HG03460 (cell line): ENCODE data around the gene CHCHD10.
A peak's percentile ranks its signal among the peaks of the same experiment; 100 is the strongest.

Source experiments
- ATAC-seq: cut with Tn5 transposase; IDR thresholded peaks from one replicate; pipeline ENCODE4 v1.9.1; 2021; ENCODE audit not compliant: unreplicated experiment

The CHCHD10 gene

DNA sequence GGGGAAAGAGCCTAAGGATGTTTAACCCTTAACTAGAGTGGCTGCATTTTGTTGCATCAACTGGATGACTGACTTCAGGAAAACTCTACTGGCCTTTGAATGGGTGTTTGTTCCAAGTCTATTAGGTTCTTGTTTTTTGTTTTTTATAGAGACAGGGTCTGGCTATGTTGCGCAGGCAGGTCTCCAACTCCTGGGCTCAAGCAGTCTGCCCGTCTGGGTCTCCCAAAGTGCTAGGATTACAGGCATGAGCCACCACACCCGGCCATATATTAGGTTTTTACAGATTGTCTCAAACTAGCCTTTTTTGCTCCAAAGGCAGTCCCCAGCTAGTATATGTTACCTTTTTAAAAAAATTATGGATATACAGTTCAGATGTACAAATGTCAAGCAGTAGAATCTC is 20.1 kb upstream of the CHCHD10 start:
- no peak for ATAC-seq

DNA sequence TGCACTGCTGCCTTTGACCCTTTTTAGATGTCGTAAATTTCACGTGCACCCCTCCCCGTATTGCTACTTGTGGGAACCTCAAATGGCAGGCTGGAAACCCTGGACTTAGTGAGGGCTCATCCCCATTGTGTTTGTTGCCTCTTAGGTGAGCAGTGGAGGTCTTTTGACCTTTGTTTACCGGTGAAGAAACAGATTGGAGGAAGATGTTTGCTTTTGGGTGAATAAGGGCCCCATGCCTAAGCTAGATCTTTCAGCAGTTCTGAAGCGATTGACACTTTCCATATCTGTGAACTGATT is 19.8 kb upstream of the CHCHD10 start:
- ATAC-seq = peak; percentile 22

DNA sequence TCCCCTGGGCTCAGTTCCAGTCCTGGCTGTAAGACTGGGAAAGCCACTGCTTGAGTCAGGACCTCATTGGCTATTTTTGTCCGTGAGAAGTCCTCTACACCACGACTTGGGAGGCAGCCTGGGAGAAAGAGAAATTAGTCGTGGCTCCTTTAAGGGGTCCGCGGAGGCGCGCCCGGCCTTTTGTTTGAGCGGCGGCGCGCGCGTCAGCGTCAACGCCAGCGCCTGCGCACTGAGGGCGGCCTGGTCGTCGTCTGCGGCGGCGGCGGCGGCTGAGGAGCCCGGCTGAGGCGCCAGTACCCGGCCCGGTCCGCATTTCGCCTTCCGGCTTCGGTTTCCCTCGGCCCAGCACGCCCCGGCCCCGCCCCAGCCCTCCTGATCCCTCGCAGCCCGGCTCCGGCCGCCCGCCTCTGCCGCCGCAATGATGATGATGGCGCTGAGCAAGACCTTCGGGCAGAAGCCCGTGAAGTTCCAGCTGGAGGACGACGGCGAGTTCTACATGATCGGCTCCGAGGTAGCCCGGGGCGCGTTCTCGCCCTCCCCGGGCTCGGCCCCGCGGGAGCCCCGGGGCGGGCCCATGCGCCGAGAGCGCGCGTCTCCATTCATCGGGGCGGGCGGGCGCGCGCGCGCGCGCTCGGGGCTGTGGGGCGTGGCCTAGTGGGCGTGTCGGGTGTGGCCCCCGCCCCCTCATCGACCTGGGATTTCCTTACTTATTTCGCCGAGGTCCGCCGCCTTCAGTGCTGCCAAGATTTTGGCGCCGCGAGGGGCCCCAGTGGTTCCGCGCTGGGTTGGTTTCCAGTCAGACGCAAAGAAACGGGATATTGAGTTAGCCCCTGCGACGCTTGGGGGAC is 19.2 kb upstream of the CHCHD10 start, which contains the start of gene SMARCB1:
TSS of gene SMARCB1 (plus strand) at position 215 of the 848 bp plus-strand sequence. CDS start at position 419, 204 bp downstream.
- peak; percentile 58 for ATAC-seq

DNA sequence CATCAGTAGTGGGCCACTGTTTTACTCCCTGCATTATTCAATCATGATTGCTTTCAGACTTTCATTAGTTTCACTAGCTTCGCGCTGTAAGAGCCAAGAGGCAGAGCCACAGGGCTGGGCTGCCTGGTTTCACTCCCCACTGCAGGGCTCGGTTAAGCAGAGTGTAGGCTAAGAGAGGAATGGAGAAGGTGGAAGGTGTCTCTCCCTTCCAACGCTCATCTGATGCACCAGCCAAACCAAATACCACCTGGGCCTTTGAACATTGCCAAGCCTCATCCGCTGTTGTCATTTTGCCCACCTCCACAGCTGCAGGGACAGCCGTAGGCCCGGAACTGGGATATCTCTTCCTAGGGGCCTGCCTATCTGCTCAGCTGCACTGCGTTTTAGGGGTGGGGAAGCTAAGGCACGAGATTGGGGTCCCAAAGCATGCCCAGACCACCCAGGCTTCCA is 18.5 kb upstream of the CHCHD10 start:
- no peak for ATAC-seq

DNA sequence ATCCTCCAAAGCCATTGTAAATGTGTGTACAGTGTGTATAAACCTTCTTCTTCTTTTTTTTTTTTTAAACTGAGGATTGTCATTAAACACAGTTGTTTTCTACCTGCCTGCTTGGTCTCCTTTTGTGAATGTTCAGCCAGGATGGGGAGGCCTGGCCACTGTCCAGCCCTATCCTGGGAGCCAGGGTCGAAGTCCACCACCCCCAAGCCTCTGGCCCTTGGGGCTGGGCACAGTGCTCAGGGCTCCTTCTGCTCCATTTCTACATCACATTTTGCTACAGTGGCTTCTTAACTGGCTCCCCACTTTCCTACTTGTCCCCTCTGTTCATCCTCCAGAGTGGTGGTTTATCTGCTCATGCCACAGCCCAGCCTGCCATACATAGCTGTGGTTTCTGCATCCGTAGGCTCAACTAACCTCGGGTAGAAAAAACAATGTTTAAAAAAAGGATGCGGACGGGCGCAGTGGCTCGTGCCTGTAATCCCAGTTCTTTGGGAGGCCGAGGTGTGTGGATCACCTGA is 16.5 kb upstream of the CHCHD10 start:
- ATAC-seq = no peak

DNA sequence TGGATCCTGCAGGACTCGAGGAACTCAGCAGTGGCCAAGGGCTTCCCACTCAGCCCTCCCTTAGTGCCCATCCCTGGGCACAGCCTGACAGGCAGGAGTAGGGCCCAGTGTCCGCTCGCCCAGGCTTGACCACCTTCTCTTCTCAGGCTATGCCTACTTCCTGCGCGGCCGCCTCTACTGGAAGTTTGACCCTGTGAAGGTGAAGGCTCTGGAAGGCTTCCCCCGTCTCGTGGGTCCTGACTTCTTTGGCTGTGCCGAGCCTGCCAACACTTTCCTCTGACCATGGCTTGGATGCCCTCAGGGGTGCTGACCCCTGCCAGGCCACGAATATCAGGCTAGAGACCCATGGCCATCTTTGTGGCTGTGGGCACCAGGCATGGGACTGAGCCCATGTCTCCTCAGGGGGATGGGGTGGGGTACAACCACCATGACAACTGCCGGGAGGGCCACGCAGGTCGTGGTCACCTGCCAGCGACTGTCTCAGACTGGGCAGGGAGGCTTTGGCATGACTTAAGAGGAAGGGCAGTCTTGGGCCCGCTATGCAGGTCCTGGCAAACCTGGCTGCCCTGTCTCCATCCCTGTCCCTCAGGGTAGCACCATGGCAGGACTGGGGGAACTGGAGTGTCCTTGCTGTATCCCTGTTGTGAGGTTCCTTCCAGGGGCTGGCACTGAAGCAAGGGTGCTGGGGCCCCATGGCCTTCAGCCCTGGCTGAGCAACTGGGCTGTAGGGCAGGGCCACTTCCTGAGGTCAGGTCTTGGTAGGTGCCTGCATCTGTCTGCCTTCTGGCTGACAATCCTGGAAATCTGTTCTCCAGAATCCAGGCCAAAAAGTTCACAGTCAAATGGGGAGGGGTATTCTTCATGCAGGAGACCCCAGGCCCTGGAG is 15.7 kb upstream of the CHCHD10 start:
- ATAC-seq = no peak

DNA sequence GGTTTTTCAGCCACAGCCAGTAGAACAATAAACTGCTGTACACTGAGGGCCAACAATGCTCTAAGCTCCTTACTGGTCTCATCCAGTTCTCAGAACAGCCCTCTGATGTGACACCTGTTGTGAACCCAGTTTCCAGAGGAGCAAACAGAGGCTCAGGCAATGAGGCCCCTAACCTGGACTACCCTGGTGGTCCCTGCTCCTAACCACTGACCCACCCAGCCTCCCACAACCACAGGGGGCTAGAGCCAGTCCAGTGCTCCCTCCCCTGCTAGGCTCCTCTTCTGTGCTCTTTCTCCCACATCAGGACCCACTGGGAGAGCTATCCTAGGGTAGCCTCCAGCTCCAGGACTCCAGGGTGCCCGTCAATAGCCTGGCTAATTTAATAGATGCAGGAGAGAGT is 14.9 kb upstream of the CHCHD10 start:
- no peak for ATAC-seq

DNA sequence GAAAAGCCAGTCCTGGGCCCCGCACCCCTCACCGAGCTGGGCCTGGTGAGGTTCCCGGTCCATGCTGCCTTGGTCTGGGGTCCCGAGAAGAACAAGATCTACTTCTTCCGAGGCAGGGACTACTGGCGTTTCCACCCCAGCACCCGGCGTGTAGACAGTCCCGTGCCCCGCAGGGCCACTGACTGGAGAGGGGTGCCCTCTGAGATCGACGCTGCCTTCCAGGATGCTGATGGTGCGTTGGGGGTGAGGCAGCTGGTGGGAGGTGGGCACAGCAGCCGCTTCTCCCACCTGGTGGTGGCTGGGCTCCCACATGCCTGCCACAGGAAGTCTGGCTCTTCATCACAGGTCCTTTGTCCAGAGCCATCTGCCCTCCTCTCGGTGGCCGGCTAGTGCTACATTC is 14.5 kb upstream of the CHCHD10 start:
- no peak for ATAC-seq

DNA sequence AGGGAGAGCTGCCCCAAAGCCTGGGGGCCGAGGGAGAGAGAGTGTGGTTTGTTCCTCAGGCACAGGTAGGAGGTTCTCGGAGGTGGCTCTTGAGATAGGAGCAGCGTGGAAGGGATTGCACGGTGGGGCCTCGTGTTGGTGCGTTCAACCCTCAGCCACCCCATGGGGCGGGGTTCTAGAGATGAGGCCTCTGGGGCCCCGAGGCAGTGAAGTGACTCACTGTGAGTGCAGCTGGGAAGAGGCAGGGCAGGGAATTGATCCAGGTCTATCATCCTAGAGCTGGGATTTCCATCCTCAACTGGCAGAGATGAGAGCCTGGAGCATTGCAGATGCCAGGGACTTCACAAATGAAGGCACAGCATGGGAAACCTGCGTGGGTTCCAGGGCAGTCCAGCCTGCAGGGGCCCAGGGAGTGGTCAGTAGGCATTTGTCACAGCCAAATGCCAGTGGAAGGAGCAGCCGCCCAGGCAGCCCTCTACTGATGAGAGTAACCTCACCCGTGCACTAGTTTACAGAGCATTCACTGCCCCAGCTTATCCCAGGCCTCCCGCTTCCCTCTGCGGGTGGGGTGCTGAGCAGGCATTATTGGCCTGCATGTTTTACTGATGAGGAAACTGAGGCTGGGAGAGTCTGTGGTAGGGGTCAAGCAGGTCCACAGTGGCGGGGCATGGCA is 13.9 kb upstream of the CHCHD10 start:
- no peak for ATAC-seq

DNA sequence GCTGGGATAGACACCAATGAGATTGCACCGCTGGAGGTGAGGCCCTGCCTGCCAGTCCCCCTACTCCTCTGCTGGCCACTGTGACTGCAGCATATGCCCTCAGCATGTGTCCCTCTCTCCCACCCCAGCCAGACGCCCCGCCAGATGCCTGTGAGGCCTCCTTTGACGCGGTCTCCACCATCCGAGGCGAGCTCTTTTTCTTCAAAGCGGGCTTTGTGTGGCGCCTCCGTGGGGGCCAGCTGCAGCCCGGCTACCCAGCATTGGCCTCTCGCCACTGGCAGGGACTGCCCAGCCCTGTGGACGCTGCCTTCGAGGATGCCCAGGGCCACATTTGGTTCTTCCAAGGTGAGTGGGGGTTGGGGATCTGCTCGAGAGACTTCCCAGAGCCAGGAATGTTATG is 13.3 kb upstream of the CHCHD10 start:
- no peak for ATAC-seq

DNA sequence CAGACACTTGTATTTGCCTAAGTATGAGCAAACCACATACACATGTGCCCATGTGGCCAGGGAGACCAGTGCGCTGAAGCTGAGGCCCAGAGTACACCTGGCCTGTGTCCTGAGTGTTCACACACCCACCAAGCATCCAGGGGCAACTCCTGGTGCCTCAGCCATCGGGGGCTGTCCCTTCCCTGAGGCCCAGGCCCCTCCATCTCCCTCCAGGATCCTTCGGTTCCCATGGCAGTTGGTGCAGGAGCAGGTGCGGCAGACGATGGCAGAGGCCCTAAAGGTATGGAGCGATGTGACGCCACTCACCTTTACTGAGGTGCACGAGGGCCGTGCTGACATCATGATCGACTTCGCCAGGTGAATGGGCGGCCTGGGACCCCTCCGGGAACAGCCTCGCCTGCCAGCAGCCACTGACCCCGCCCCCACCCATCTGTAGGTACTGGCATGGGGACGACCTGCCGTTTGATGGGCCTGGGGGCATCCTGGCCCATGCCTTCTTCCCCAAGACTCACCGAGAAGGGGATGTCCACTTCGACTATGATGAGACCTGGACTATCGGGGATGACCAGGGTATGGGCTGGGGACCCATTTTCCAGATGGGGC is 12.5 kb upstream of the CHCHD10 start:
- ATAC-seq = no peak

DNA sequence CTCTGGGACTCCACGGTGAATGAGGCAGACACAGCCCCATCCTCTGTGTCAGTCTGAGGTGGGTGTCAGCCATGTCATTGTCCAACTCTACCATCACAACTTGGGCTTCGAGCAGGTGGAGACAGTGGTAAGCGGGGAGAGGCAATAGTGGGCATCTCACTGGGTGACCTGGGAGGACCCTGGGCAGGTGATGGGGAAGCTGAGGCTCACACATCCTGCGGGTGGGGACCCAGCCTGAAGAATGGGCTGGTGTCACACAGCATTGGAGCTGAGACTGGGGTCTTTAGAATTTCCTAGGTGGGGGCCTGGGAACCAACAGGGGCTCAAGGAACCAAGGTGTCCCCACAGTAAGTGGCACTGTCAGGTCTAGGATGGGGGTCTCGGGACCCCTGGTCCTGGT is 12.0 kb upstream of the CHCHD10 start:
- ATAC-seq = no peak

DNA sequence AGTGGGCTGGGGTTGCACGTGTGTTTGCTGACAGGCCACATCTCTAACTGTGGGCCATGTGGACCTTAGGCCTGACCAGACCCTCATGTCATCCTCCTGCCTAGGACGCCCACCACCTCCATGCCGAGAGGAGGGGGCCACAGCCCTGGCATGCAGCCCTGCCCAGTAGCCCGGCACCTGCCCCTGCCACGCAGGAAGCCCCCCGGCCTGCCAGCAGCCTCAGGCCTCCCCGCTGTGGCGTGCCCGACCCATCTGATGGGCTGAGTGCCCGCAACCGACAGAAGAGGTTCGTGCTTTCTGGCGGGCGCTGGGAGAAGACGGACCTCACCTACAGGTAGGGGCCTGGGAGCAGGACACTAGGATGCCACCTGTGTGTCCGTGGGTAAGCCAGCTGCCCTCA is 11.3 kb upstream of the CHCHD10 start:
- no peak for ATAC-seq

DNA sequence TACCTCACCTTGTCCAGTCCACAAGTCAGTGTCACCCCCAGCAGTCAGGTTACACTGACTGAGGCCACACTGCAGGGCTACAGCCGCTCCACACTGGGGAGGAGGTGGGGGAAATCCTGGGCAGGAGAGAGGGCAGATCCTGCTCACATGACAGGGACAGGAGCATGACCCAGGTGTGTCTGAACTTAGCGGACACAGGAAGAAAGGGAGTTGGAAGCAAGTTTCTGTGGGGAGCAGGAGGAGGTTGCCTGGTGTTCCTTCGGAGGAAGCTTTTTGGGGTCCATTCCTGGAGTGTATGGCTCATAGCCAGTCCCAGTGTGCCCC is 10.8 kb upstream of the CHCHD10 start:
- no peak for ATAC-seq

DNA sequence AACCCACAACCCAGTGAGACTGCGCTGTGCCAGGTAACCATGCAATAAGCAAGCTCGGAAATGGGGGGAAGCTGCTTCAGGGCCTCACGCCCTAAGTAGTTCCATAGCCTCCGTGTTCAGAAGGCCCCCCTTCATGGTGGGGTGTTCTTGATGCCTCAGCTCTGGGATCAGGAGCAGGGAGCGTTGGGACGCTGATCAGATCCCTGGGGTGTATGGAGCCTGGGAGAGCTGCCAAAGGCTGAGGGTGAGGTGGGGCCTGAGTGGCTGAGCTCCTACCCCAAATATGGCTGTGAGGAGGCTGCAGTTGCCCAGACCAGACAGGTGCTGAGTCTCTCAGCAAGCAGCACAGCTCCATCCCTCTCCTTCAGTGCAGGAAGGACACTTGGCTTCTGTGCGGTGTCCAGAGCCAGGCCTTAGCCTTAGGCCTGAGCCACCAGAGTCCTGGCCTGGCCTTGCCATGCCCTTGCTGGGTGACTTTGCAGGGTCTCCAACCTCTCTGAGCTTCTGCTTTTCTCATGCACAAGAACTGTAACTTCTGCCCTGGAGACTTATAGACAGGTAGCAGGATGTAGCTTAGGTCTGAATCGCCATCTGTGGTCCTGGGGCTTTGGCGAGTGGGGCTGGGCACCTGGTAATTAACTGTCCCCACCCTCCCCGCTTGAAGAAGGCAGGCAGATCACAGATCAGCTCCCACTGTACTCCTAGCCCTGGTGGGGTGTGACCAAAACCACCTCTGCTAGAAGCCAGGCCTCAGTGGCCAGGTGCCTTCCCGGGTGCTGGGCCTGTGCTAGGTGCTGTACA is 10.2 kb upstream of the CHCHD10 start:
- ATAC-seq = no peak

DNA sequence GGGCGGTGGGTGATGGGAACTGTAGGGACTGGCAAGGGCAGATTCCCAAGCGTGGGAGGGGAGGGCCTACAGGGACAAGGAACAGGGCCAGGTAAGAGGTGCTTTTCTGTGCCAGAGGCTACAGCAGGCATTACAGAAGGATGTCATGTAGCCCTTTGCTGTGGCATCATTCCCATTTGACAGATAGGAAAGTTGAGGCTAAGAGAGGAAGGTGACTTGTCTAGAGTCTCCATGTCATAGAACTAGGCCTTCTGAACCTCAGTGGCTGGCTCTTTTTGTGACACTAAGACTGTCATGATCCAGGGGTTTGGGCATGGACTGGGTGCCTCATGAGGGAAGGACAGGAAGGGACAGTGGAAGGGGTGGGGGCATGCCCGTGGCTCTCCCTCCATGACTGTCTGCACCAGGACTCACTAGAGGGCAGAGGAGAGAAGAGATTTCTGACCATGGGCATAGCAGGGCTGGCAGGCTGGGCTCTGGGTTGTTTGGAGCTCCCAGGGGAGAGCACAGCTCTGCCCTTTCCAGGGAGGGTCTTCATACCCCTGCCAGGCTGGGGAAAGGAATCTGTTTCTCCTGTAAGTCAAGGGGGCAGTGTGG is 8.1 kb upstream of the CHCHD10 start:
- no peak for ATAC-seq

DNA sequence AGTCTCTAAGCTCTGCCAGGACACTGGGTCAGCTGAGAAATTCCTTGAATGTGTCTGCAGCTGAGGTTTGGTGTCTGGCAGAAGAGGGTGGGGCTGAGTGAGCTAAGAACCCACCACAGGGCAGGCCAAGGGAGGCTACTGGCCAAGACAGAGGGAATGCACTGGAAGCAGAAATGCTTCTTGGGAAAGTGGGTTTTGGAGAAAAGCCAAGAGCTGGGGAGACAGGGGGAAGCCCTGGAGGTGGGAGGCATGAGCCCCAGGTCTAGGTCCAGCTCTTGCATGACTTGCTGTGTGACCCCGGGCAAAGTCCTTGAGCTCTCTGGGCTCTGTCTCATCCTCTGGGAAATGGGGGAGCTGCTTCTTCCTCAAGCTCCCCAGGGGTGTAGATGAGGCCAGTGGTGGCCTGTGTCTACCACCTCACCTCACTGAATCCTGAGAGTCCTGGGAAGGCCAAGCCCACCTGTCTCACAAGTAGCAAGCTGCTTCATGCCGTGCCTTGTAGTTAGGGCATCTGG is 7.2 kb upstream of the CHCHD10 start:
- ATAC-seq = no peak

DNA sequence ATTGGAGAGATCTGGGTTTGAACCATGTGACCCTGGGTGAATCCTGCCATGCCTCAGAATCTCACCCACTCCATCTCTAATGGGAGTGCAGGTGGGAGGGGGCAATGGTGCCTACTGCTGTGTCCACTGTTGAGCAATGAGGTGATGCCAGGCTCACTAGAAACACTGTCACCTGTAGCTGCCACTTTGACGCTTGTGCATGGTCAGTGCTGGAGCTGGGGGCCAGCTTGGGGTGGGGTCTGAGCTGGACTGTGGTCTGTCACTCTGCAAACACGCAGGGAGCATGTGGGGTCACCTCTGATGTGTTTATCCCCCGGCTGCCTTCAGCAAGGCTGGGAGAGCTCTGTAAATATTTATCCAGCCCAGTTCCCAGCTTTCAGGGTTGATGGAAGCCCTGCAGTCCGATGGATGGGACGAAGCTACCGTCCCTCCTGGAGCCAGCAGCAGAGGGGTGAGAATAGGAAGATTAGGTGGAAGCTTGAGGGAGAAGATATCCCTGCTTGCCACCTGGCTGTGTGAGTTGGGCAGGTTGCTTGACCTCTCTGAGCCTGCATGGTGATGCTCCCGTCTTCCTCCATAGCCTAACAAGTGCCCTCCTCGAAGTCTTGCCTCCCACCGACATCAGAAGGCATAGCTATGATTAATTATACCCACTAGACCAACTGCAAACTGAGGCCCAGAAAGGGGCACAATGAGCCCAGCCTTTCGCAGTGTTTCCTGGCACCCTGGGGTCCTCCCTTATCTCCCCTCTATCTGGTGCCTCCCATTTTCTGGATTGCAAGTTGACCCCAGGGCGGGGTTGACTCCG is 6.5 kb upstream of the CHCHD10 start:
- no peak for ATAC-seq
